KOPT-K1 (cell line): ENCODE measurements around the gene ELOVL5.
"Not testable (repeated sequence)": the region's sequence is repeated elsewhere in the genome, so short reads cannot be mapped to it uniquely, and the experiment has no call there.

Experiments
- H3K27ac ChIP-seq: fragments of 200-600 bp; sonication (generic); 2 replicates; pipeline ENCODE4 v1.5.1; 2016; ENCODE audit warnings: antibody characterized with exemption, mild to moderate bottlenecking, low read depth, low read length; ENCODE audit not compliant: poor library complexity, severe bottlenecking
- H3K36me3 ChIP-seq: fragments of 200-600 bp; sonication (generic); 2 replicates; pipeline ENCODE4 v1.5.1; 2017; ENCODE audit warnings: antibody characterized with exemption, mild to moderate bottlenecking, low read length, moderate library complexity; ENCODE audit not compliant: insufficient read depth
- H3K9me3 ChIP-seq: fragments of 200-600 bp; sonication (generic); 2 replicates; pipeline ENCODE4 v1.5.1; 2017; ENCODE audit warnings: antibody characterized with exemption, low read length, mild to moderate bottlenecking; ENCODE audit not compliant: insufficient read depth, poor library complexity, severe bottlenecking

Gene ELOVL5, protein sequence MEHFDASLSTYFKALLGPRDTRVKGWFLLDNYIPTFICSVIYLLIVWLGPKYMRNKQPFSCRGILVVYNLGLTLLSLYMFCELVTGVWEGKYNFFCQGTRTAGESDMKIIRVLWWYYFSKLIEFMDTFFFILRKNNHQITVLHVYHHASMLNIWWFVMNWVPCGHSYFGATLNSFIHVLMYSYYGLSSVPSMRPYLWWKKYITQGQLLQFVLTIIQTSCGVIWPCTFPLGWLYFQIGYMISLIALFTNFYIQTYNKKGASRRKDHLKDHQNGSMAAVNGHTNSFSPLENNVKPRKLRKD

DNA sequence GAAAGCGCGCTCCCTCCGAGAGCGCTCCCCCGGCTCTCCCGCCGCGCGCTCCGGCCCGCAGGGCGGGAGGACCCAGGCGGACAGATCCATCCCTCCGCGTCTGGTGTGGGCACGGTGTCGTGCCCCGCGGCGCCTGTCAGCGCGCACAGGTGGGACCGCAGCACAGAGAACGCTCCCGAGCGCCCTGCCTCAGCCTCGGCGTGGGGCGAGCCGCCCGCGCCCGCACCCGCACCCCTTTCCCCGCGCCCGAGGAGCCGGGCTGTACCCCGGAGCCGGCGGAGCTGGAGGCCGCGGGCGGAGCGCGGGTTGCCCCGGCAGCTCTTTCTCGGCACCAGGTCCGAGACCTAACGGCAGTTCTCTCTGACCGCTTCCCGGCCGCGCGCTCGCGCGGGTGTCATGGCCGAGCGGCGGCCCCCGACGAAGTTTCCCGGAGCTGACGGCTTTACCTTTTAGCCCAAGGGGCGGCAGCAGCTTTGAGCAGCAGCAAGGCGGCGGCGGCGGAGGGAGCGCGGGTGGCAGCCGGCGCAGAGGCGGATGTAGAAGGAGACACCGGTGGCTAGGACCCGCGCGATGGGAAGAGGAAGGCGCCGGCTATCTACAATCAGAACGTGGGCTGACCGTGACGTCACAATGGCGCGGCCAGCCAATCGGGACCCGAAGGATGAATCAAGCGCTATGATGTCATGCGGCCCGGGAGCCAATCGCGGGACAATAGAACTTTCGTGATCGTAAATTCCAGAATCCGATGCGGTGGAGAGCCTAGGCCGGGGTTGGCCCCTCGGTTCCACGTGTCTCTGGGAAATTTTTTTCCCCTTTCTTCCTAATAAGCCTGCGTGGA, at the start of gene ELOVL5:
TSS of gene ELOVL5 (minus strand) at position 580 of the 838 bp plus-strand sequence. CDS start 53,251 bp downstream, outside the sequence.
- Histone ChIP-seq H3K27ac (peak within 1 kb of the TSS; percentile 94), H3K36me3 (peaks cover 36% of the 10 kb centered on the region), H3K9me3 (no peaks in the 10 kb centered on the region)

DNA sequence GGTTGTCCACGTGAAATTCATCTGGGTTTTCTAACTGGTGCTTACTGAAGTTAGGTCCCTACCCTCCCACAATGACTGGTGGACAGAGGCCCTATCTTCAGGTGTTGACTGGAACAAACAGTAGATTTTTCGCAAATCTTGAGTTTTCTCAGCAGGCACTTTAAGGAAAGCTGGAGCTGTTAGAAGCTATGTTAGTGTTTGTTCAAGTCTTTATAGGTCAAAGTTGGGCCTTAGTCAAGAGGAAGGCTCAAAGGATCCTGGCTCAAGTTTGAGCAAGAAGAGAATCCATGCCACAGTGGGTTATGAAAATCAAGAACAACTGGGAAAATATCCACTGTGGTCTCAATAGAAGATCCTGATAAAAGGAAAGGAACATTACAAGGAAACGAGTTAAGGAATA, 48.5 kb upstream of the ELOVL5 start:
- H3K9me3 ChIP-seq, result no peaks in the 10 kb centered on the region

DNA sequence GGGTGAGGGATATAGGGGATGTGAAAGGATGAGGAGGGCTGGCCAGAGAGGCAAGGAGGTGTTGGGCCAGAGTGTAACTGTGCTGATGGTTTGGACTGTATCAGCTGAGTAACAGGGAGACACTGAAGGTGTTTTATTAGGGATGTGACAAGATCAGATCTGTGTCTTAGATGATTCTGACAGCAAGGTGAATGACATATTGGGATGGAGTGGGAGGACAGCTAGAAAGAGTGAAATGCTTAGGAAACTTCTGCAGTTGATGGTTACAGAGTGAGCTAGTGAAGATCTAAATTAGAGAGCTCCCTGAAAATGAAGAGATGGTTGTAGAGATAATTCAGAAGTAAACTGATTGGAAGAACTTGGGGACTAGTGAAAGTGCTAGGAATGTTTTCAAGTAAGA, 47.2 kb upstream of the ELOVL5 start:
- Histone ChIP-seq H3K36me3 (no peaks in the 10 kb centered on the region), H3K27ac (no peak overlapping the region), H3K9me3 (no peaks in the 10 kb centered on the region)

More for the DNA sequence above, 48.5 kb upstream of the ELOVL5 start:
- H3K27ac ChIP-seq, result no peak overlapping the region
- H3K36me3 ChIP-seq, result no peaks in the 10 kb centered on the region

DNA sequence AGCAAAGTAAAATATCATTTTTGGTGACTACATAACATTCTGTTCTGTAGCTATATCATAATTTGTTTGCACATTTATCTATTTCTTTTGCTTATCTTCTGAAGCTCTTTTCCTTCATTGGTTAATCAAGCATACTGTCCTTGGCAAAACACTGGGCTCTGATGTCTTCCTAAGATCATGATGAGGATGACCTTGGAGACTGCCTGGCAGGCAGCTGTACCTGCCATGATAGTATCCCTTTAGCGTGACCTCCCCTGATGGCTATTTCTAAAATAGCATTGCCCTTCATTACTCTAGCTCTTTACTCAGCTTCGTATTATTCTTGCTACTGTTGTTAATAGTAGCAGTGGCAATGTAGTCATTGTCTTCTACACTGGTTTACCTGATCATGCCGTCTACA, 46.0 kb upstream of the ELOVL5 start:
- Histone ChIP-seq H3K27ac (no peak overlapping the region), H3K36me3 (no peaks in the 10 kb centered on the region), H3K9me3 (no peaks in the 10 kb centered on the region)

DNA sequence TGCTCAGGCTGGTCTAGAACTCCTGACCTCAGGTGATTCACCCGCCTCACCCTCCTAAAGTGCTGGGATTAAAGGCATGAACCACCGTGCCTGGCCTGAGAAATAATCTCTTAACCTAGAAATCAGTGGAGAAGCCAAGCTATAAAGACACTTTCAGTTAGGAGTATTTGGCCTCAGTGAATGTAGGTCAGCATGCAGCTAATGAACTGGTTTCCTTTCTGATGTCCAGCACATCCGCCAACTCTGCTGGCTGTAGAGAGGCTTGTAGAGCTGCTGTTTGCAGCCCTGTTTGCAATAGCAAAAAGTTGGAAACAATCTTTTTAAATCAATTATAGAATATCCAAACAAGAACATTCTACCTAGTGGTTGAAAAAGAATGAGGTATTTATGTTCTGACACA, 42.4 kb upstream of the ELOVL5 start:
- Histone ChIP-seq H3K36me3 (no peaks in the 10 kb centered on the region), H3K27ac (no peak overlapping the region), H3K9me3 (no peaks in the 10 kb centered on the region)

DNA sequence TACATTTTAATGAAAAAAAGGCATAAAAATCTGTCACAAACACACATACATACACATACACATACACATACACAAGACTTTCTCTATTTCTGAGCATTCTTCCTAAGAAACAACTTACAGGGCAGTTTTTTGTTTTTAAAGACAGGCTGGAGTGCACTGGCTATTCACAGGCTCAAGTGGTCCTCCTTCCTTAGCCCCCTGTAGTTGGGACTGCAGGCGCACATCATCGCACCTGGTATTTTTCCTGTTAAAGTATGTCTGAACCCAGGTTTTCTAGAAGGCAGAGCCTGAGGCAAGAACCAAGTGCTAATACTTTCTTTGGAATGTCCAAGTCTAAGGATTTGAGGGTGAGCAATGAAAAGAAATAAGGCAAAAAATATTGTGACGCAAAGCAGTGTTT, 41.3 kb upstream of the ELOVL5 start:
- Histone ChIP-seq H3K9me3 (no peaks in the 10 kb centered on the region), H3K27ac (no peak overlapping the region), H3K36me3 (no peaks in the 10 kb centered on the region)

DNA sequence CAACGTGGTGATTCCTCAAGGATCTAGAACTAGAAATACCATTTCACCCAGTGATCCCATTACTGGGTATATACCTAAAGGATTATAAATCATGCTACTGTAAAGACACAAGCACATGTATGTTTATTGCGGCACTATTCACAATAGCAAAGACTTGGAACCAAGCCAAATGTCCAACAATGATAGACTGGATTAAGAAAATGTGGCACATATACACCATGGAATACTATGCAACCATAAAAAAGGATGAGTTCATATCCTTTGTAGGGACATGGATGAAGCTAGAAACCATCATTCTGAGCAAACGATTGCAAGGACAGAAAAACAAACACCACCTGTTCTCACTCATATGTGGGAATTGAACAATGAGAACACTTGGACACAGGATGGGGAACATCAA, 39.9 kb upstream of the ELOVL5 start:
- H3K36me3 ChIP-seq, H3K27ac ChIP-seq, H3K9me3 ChIP-seq: not testable (repeated sequence)

DNA sequence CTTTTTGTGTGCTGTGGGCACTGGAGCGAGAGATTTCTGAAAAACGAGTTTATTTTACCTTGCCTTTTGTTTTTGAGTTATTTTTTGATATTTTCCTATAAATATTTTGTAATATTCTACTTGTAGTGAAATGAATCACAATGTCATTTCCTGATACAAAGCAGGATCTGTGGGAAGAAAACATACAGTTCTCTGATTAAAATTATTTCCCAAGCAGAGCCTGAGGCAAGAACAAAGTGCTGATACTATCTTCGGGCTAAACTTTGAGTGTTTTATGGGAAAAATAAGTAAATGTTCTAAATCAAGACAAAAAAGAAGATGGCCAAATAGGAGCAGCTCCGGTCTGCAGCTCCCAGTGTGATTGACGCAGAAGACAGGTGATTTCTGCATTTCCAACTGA, 33.7 kb upstream of the ELOVL5 start:
- H3K27ac ChIP-seq, result no peak overlapping the region
- H3K36me3 ChIP-seq, result no peaks in the 10 kb centered on the region
- no peaks in the 10 kb centered on the region for H3K9me3 ChIP-seq

DNA sequence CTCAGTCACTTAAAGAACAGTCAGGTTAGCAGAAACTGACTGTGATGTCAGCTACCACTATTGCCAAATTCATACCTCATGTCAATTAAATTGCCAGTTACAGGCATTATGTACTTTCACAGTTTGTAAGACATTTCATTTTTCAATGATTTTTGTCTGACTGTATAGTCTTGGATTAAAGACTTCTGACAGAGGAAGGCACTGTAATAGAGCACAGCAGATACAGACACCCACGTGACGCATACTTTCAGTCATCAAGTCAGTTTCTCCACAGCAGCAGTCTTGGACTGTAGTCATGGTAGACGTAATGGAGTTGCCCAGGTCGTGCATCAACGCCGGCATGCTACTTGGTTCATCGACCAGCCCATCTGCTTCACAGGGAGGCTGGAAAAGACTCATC, 29.5 kb upstream of the ELOVL5 start:
- Histone ChIP-seq H3K36me3 (no peaks in the 10 kb centered on the region), H3K9me3 (no peaks in the 10 kb centered on the region)

DNA sequence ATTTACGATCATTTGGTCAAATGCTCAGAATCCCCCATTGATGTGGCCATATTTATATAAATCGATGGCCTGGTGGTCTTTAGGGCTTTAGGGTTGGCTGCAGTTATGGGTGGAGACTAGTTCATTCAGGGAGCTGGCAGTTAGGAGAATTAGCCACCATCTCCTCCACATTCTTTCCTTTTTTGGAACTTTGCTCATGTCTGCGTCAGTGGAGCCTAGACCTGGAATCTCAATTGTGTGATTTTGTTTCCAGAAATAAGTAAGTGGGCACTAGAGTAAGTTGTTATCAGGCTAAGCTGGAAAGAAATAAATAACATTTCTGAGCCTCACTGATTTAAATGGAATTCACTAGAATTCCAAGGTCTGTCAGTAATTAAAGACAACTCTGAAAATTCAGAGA, 29.0 kb upstream of the ELOVL5 start:
- Histone ChIP-seq H3K36me3 (no peaks in the 10 kb centered on the region), H3K27ac (no peak overlapping the region)

More for the DNA sequence above, 29.5 kb upstream of the ELOVL5 start:
- no peak overlapping the region for H3K27ac ChIP-seq

DNA sequence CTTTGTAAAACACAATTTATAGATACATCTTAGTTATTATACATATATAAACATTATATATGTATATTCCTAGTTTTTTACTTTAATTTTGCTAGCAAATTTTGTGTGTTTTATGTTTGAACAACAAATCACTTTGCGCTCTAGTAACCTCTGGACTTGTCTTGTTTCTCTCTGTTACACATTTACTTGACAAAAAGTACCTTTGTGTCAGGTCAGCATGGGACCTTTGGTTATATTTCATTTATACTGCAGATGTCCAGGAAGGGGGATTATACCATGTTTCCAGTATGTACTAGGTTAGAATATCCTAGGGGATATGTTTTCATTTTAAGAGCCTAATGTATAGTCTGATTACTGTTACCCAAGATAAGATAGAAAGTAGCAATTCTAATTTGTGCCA, 28.5 kb upstream of the ELOVL5 start:
- no peaks in the 10 kb centered on the region for H3K36me3 ChIP-seq
- H3K9me3 ChIP-seq, result no peaks in the 10 kb centered on the region
- no peak overlapping the region for H3K27ac ChIP-seq

More for the DNA sequence above, 29.0 kb upstream of the ELOVL5 start:
- H3K9me3 ChIP-seq, result no peaks in the 10 kb centered on the region

DNA sequence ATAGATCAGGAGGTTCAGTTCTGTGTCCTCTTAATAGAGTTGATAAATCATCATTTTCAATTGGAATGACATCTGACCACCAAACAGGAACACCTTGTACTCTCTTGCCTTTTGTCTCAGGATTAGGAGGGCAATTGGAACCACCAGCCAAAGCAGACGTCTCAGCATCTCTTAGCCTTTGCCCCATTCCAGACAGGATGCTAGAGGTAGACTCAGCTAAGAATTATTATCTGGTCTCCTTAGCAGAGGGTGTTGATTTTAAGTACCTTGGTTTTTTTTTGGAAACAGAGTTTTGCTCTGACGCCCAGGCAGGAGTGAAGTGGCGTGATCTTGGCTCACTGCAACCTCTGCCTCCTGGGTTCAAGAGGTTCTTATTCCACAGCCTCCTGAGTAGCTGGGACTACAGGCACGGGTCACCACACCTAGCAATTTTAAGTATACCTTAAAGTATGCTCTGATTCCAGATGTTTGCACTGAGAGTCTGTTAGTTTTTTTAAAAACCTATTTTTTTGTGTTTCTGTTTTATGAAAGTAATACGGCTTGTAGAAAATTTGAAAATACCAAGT, 28.0 kb upstream of the ELOVL5 start:
- Histone ChIP-seq H3K9me3 (no peaks in the 10 kb centered on the region), H3K27ac (no peak overlapping the region), H3K36me3 (no peaks in the 10 kb centered on the region)

DNA sequence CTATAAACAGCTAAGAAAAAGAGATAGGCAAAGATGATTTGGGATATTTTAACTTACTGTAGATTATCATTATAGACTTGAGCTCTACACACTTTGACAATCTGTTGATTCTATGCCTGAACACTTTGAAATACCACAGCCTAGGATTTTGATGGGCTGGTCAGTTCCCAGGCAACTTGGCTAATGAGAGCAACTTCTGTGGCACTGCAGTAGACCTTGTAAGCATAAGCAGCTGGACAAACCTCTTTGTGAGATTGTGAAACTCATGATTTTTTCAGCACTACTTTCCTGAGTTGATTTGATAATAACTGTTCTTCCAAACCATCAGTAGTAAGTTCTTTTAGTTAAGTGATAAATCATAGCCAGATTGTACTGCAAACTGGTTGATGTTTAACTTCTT, 27.1 kb upstream of the ELOVL5 start:
- Histone ChIP-seq H3K27ac (no peak overlapping the region), H3K9me3 (no peaks in the 10 kb centered on the region), H3K36me3 (no peaks in the 10 kb centered on the region)

DNA sequence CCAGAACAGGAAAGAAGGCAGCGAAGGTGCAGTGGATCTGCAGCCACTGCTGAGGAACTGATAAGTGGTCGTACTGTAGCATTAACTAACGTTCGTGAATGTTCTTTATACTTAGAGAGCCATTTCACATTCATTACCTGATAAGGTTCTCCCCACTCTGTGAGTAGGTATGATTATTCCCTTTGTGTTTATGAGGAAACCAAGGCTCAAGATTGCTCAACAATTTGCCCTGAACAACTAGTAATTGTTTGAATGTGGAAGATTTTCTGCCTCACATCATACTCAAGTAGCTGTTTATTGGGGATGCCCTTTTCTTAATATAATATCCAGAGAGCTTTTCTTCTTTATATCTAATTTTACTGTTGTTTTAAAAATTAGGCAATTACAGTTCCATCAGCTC, 24.9 kb upstream of the ELOVL5 start:
- Histone ChIP-seq H3K9me3 (no peaks in the 10 kb centered on the region), H3K27ac (no peak overlapping the region), H3K36me3 (no peaks in the 10 kb centered on the region)

DNA sequence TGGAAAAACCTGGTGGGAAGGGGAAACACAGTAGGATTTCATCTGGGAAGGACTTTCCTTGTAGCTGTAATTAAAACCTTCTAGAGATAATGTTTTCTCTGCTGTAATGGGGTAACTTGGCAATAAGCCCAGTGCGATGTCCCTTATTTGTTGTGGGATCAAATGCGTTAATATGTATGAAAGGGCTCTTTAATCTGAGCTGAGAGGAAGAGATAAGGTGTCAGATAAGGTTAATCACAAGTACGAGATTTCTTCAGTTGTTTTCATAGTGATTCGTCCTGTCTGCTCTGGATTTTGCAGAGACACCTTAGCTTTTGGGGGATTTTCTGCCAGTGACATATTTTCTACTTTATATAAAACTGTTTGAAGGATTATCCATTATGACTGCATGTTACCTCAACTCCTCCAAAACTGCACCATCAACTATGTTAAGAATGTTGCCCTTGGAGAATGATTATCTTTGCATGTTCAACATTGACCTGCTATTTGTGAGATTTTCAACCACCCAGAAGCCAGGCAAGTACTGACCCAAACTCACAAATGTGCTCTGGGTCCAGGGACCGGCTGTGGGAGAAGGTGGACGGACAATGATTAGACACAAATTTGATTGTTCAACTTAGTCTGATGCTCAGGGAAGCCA, 21.2 kb upstream of the ELOVL5 start:
- no peak overlapping the region for H3K27ac ChIP-seq
- no peaks in the 10 kb centered on the region for H3K36me3 ChIP-seq
- H3K9me3 ChIP-seq, result peaks cover 3% of the 10 kb centered on the region
